D341Med (cell line): ENCODE measurements around the gene NCOA5.

Experiments used
- DNase-seq: peaks from one replicate; pipeline ENCODE4 v3.0.0; 2012; ENCODE audit warnings: low spot score

The NCOA5 gene

DNA sequence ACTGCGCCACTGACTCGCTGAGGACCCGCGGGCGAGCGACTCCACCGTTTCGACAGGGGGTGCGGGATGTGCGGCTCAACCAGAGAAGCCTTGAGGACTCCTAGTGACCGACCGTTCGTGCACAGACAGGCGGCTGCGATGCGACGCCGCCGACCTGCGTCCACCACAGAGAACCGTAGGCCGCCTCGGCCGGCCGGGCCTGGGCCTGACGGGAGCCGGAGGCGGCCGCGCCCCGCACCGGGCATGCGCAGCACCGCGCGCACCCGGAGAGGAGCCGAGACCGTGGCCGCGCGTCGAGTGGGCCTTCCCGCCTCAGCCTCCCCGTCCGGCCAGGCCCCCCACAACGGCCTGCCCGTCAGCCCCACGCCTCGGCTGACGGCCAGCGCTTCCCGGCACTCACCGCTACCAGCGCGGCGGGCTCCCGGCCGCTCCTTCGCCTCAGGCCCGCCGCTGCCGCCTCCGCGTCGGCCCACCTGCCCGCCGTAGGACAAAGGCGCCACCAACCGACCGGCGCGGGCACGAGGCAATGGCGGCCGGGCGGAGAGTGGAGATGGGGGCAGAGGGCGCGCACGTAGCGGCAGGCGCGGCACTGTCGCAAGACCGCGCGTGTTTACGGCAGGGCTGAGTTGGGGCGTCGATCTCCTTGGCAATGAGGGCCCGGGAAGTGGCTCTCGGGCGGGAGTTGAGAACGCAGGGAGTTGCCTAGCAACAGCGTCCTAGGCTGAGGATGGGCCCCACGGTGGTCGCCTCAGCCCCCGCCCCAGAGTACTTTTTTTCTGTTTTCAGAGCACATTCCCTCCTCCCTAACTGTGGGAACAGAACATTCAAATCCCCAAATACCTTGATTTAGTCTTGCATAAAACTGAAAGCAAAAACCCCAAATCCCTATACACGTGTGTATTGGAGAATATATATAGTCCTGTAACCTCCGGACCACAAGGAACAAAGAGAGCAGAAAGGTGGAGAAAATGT is at the start of gene NCOA5:
Gene NCOA5, minus strand, starts transcription at position 546 of the 972 bp plus-strand sequence. CDS start 10,538 bp downstream, outside the sequence.
- DNase-seq, result peak; percentile 96

DNA sequence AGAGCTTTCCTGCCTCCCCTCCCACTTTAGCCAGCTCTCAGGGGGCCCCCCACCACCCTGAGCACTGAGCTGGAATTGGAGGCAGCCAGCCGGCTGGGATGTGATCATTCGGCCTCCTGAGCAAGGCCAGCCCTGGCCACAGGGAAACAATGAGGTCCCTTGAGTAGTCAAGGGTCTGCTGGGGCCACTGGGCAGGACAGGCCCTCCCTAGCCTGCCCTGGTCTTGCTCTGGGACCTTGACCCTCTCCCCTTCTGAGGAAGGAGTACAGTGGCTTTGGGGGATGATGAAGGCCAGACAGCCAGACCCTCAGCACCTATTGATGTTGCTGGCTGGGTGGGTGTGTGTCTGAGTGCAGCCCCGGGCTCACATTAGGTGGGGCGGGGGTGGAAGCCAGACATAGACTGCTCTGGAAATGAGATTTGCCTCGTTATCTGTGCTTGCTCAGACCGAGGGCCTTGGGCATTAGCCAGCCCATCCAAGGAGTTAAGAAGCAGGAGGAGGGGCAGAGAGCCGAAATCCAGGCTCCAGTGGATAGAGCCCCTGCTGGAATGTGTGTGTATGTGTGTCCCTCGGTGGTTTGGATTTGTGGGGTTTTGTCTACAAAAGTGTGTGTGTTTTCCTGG is 49.6 kb upstream of the NCOA5 start:
- no peak for DNase-seq

DNA sequence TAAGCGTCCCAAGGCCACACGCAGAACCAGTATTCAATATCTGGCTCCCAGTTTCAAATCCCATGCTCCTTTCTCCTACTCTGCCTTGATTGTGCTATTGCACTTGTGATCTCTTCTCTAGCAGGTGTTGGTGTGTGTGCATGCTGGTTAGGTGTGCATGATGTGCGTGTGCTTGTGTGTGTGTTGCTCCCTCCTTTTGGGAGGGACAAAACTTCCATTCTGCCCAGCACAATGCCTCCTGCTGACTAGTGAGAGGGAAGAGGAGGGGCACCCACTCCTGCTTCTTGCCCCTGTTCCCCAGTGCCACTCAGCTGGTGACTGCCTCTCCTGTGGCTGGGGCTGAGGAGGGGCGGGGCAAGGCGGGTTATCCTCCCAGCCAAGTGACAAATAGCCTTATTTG is 48.1 kb upstream of the NCOA5 start:
- DNase-seq, result no peak

DNA sequence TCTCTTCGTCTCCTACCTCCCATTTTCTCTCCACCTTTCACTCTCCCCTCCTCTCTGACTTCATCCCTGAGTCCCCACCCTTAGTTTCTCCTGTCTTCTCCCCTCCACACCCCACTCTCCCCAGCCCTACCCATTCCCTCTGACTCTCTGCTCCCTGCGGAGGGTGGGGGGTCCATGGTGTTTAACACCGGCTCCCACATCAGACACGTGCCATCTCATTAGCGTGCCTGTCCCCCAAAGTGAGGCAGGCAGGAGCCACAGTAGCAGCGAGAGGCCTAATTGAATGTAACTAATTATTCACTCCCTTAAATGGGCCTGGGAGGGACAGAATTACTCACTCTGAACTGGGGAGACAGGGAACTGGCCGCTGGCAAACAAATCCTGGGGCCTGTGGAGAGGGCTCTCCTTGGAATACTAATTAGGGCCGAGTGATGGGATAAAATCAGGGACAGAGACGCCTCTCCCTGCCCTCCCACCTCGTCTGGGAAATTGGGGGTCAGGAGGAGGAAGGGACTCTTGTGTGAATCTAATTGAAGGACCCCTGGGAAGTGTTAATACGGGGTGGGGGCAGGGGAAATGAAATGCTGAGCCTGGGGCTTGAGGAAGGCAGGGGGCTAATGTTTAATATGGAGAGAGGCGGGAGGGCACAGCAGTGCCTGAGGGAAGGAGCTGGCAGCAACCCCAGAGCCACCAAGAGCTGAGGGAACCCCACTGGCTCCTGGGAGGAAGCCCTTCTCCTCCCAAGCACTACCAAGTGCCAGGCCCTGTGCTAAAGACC is 46.3 kb upstream of the NCOA5 start:
- DNase-seq, result no peak

DNA sequence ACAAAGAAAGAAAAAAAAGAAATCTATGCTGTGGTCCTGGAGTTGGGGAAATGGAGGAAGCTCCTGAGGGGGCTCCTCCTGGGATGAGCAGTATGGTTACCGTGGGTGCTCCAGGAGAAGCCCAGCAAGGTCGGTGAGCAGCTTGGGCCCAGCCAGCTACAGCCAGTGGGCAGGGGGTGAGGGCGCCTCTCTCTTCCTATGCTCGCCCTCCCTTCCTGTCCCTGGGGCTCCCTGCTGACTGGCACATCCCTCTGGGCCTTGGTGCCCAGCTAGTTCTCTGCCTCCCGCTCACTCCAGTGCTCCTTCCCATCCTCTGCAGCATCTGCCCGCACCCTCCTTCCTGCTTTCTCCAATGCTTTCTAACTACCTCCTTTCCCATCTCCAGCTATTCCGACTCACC is 45.0 kb upstream of the NCOA5 start:
- no peak for DNase-seq

DNA sequence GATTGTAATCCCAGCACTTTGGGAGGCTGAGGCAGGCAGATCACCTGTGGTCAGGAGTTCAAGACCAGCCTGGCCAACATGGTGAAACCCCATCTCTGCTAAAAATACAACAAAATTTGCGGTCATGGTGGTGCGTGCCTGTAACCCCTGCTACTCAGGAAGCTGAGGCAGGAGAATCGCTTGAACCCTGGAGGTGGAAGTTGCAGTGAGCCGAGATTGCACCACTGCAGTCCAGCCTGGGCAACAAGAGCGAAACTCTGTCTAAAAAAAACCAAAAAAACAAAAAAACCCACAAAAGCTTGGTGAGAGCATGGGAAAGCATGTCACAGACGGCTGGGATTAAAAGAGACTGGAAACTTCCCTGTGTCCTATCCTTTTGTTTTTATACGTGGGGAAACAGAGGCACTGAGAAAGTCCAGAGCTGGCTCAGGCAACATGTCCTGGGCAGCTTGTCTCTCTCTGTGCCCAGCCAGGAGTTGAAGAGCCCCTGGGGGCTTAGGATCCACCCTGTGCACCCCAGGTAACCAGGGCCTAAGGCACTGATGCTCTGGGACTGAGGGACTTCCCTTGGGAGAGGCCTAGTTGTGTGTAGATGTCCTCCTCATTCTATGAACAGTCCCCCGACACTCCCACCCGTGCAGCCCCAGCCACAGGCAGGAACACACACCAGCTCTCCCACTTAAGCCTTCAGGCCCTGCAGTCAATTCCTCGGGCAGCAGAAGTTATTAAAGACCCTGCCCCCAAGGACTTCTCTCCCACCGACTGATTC is 44.3 kb upstream of the NCOA5 start:
- DNase-seq, result no peak

DNA sequence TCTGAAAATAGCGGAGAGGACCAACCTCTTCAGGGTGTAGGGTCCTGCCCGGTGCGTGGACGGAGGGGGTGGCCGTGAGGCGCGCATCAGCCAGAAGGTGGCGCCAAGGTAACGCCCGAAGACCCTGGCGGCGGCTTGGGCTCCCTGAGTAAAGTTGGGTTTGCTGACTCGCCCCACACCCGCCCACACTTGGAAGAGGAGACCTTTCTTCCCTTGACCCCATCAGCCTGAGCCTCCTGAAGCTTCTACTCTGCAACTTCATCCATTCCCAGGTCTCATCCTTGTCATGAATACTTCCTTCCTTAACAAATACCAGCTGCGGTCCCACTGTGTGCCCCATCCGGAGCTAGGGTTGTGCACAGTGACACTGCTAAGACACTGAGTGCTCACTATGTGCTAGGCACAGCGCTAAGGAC is 43.0 kb upstream of the NCOA5 start:
- DNase-seq, result peak; percentile 92

DNA sequence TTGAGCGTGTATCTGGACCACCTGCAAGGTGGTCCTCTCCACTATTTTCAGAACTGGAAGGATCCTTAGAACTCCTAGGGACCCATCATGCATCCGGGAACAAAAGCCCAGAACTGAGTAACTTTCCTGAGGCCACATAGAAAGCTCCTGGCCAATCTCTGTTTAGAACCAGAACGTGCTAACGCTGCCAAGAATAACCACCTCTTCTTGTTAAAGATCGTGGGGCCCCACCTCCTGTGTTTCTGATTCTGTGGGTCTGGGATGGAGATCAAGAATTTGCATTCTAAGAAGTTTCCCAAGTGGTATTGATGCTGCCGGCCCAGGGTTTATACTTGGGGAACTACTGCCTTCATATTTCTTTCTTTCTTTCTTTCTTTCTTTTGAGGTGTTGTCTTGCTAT is 41.6 kb upstream of the NCOA5 start:
- no peak for DNase-seq

DNA sequence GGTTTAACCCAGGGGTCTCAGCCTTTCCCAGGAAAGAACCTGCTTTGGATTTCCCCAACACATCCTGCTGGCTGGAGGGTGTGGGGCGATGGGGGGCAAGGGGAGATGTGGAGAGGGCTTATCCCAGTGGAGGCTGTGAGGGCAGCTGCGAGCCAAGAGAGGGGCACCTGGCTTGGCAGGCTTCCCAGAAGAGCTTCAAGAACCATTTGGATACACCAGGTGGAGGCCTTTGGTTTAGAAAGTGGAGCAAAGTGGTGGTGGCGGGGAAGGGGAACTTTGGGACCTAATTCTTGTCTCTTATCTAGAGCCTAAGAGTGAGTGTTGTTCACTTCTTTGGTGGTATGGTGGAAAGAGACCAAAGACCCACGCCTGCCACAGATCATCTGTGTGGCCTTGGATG is 40.8 kb upstream of the NCOA5 start:
- no peak for DNase-seq

DNA sequence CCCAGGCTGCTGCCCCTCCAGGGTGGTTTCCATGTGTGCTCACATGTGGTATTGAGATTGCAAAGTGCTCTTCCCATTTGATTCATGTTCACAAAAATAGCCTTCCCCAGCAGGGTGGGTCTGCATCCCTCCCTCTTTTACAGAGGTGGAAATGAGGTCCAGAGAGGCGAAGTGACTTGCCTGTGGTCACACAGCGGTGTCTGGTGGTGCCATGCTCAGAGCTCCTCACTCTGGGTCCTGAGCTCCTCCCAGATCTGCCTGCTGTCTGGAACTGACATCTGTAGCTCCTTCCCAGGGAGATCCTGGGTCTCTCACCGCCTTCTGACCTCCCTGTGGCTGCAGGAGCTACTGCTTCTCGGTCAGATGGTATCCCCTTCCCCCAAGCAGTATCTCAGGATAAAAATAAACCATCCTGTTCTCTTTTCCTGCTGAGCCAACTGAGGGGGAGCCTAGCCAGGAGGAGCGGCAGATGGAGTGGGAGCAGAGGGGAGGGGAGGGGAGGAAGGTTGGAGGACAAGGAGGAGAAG is 40.3 kb upstream of the NCOA5 start:
- no peak for DNase-seq

DNA sequence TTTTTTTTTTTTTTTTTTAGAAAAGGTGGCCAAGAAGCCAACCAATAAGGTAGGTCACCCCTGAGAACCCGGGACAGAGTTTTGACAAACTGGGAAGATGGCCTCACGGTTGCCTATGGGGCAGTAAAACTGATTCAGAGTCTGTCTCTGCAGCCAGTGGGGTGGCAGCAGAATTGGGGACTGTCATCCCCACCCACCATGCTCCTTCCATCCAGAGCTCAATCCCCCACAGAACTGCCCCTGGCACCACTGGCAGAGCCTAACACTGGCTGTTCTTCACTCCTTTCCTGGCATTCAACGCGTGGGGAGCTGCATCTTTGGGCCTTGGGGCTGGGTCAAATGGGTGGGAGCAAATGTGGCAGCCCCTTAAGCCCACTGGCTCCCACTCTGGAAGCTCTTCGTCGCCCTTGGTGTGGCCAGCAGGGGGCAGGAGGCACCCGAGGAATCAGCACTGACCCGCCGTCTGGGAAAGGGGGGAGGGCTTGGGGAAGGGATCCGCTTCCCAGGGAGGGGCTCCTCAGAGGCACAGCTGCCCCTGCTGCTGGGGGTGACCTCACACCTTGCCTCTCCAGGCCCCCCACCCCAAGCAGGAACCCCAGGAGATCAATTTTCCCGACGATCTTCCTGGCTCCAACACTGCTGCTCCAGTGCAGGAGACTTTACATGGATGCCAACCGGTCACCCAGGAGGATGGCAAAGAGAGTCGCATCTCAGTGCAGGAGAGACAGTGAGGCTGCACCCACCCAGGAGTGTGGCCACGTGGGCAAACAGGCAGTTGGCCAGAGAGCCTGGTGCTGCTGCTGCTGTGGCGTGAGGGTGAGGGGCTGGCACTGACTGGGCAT is 38.8 kb upstream of the NCOA5 start:
- peak; percentile 84 for DNase-seq

DNA sequence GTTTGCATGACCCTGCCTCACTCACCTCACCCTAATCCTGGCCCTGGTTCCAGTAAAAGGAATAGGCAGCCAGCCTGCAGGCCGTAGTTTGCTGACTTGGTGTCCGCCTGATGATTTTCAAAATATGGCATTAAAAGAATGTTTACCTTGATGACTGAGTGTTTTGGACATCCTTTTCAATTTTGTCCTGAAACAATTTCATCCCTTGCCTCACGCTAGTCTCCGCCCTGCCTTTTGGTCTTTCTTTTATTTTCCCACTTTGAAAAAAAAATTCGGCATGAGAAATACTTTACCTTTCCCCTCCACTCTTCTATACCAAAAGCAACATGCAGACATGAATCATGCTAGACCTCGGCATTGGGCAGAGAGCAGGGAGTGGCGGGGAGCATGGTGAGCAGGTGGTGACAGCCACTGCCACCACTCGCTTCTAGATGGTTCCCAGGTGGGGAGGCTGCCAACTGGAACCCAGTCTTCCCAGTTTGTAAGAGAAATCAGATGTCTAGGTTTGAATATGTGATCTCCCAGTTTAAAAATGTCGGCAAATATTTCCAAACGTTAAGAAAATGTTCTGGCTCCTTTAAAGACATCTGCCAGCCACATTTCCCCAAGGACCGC is 37.7 kb upstream of the NCOA5 start:
- DNase-seq, result no peak

DNA sequence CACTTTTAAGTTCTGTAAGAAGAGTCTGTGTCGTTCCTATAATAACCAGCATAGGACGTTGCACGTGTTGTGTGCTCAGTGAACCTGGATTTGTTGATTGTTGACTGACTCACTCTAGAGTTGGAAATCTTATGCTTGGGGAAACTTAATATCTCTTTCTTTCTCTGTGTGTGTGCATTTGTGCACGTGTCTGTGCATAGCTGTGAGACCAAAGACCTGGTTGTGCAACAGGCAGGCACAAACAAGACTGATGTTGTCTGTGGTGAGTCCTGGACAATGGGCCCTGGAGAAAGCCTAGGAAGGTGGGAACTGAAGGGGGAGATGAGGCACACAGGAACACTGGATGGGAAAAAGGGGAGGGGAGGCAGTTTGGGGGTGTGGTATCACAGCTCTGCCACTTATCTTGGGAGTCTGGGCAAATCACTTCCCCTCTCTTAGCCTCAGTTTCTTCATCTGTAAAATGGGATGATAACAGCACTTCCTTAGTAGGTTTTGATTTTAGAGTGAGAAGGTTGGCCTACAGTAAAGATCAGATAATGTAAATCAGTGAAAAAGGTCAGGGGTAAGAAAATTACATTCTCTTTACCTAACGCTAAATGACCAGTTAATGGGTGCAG is 36.8 kb upstream of the NCOA5 start:
- no peak for DNase-seq

DNA sequence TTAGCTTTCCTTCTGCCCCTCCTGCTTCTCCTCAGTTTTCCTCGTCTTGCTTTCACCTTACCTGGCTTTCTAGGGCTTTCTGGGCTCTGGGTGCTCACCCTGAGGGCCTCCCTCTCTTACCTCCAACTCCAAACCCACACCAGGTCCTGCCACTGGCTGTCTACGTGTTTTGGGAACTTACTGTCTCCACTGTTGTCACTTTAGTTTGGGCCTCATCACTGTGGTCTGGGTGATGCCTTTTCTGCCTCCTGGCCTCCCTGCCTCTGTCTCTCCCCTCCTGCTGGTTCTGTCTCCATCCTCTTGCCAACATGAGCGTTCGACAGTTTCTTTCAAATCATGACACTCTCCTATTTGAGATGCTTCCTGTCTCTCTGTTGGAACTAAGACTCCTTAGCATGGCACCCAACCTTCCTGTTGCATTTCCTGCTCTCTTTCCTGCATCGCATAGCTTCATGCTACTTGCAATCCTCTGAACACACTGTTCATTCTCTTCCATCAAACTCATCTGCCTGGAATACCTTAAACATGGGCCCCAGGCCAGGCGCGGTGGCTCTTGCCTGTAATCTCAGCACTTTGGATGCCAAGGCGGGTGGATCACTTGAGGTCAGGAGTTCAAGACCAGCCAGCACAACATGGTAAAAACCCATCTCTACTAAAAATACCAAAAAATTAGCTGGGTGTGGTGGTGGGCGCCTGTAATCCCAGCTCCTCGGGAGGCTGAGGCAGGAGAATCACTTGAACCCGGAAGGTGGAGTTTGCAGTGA is 33.9 kb upstream of the NCOA5 start:
- no peak for DNase-seq

DNA sequence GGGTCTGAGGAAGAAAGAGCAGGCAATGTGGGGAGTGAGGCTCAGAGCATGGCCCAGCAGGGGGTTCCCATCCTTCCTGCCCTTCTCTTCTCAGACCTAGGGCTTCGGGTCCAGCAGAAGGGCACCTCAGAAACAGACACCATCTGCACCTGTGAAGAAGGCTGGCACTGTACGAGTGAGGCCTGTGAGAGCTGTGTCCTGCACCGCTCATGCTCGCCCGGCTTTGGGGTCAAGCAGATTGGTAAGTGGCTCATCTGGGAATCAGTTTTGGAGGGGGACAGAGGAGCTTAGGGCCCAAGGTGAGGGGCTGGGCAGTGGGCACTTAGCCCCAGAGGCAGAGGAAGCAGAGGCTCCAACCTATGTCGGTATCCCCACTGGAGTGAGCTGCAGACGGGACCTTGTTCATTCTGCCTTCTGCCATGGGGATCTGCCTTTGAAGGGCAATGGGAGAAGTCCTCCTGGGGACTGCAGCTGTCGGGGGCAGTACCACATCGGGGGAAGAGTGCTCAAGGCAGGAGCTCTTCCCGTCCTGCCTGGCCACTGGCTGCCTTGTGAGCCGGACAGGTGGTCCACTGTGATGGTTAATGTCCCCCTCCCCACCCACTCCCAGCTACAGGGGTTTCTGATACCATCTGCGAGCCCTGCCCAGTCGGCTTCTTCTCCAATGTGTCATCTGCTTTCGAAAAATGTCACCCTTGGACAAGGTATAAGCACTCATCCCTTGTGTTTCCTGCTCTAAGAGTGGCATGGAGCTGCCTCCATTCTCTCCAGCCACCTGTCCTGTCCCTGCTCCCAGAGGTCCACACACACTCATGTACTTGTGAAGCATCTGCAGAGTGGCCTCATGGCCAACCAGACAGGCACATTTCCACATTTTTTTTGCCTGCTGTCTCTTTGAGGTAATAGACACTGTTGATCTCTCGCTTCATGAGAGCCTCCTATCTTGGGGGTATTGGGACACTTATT is 33.0 kb upstream of the NCOA5 start:
- DNase-seq, result no peak

DNA sequence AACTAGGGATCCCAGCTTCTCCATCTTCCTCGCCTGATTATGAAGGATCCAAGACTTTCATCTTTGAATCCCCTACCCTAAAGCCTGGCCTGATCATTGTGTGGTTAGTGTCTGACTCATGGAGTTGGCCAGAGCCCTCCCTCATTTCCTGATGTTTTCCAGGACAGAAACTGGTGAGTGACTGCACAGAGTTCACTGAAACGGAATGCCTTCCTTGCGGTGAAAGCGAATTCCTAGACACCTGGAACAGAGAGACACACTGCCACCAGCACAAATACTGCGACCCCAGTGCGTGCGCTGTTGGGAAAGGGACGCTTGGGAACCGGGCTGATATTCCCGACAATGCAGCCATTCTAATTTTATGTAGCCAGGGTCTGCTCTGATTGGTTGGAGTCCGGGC is 32.3 kb upstream of the NCOA5 start:
- DNase-seq, result no peak

DNA sequence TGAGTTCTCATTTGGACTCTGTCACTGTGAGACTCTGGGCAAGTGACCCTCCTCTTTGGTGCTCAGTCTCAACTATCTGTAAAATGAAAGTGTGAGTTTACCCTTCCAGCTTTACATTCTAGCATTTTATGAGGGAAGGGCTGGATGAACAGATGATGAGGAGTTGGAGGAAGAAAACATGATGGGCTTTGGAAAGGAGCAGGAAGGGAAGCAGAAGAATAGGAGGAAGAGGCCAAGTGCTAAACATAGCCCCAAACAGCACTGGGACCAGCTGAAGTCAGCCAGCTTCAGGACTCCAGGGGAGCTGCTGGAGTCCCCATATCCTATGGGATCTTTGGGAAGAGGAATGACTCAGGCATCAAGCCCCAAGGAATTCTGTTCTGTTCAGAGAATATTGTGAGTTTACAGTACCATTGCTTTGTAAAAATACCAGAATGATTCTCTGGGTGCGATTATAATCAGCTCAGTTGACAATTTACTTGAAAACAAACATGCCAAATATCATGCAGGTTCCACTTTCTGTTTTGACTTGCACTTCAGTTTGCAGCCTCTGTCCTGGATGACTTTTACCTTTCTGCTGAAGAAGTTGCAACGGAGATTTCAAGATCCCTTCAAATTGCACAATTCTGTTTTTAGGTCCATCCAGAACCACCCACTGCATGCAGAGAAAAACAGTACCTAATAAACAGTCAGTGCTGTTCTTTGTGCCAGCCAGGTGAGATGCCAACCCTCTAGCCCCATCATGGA is 31.6 kb upstream of the NCOA5 start:
- no peak for DNase-seq
